KG1 (cell line): ENCODE measurements around the gene MED15.

Source experiments
- DNase-seq: peaks from one replicate; lab custom pipeline; 2025; lab: John Stamatoyannopoulos, UW

MED15 gene

DNA sequence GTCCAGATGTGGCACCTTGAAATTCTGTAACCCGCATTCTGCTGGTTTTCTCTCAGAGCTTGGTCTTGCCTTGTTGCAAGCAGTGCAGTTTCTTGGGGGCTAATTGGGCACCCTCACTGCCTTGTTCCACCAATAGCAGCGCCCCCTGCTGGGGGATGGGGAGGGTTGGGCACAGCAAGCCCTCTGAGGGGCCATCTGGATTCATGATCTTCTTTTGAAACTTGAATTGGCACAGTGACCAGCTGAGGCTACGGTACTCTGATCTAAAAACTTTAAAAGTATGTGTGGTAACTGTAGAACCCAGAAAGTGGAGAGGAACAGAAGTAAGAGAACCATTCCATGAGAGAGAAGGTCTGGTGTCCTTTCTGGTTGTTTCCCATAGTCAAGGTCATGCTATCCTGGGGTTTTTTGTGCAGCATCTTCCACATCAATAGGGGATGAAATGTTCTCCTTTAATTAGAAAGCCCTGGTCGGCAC lies 64.2 kb downstream of the MED15 start:
- no peak for DNase-seq

DNA sequence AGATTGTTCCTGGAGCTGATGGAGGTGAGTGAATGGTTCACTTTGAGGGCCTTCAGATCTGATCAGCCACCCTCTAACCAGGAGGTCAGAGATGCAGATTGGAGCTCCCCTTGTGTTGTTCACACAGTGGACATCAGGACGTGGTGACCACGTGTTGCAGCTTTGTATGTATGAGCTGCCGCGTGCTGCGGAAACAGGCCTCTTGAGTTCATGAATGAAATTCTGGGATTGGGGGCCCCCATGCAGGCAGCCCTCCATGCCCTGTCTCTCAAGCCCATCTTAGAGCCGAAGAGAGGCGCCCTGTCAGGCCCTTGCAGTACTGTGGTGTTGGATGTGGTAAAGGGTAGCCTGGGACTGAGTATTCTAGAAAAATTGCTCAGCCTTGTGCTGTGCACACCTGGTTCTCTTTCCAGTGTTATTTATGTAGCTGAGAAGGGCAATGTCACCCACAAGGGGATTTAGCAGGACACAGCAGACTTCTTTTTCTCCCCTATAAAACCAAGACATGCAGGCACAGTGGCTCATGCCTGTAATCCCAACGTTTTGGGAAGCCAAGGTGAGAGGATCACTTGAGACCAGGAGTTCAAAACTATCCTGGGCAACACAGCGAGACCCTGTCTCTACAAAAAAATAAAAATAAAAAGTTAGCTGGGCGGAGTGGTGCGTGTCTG lies 64.9 kb downstream of the MED15 start:
- no peak for DNase-seq

DNA sequence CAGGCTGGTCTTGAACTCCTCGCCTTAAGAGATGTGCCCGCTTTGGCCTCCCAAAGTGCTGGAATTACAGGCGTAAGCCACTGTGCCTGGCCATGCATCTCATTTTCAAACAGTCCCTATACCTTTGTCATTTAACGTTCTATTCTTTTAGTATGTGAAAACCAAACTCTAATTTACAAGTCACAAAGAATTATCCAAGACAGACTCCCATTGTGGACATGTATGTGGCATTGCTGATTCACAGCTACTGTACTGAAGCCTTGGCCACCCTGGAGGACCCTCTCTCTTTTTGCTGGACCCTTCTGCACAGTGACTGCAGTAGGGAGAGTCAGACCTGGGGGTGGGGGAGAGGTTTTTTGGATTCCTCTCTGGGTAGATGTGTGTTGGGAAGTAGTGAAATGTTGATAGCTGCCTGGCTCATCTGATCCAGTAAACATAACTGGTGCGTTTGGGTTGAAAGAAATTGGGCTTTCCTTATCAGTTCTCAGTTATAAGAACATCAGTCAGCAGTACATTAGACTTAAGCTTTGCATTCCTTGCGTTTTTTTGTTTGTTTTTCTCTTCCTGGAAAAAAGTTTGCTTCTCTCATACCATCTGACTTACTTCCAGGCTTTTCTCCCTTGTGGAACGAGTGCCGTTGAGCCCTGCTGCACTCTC lies 65.9 kb downstream of the MED15 start:
- DNase-seq = no peak

DNA sequence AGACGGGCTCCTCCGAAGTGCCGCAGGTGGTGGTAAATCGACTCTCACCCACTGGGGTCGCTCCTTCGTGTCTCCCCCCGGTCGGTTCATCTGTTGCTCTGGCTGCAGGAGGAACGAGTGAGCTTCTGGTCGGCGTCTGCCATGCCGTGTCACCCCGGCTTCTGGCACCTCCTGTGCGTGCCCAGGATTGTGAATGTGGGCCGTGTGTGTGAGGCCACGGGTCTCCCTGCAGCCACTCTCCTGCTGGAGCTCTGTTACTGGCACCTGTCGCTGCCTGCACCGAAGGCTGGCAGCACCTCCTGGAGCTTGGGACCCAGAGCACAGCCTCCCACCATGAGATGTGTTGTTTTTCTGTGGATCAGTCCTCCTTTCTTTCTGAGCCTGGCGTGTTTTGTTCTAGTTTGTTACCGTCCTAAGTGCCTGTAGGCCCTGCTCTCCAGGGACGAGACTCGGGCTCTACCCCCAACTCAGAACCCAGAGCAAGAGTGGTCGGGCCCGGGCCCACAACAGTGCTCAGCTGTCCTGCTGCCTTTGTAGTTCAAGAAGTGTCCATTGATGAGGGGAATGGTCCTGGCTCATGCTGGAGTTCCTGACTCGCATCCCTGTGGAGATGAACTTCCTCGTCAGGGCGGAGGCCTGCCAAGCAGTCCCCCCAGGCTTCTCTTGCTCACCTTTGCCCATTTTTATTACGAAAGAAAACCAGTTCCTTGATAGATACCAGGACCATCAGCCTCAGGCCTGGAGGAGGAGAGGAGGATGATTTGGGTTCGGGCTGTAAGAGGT lies 66.6 kb downstream of the MED15 start:
- DNase-seq = no peak

DNA sequence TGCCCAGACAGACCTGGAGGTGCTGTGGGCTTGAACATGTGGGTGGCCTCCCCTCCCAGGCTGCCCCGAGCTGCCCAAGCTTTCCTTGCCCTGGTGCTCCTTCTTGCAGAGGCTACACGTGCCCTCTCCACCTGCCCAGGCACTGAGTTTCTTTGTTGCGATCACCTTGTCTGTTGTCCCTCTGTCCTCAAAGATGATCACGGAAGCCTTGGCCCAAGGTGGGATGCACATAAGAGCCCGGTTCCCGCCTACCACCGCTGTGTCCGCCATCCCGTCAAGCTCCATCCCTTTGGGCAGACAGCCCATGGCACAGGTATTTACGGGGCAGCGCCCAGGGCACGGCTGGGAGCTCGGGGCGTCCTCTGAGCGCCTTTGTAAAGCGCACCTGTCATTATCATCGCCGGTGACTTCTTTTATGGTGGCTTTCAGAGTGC lies 67.5 kb downstream of the MED15 start:
- DNase-seq = no peak

DNA sequence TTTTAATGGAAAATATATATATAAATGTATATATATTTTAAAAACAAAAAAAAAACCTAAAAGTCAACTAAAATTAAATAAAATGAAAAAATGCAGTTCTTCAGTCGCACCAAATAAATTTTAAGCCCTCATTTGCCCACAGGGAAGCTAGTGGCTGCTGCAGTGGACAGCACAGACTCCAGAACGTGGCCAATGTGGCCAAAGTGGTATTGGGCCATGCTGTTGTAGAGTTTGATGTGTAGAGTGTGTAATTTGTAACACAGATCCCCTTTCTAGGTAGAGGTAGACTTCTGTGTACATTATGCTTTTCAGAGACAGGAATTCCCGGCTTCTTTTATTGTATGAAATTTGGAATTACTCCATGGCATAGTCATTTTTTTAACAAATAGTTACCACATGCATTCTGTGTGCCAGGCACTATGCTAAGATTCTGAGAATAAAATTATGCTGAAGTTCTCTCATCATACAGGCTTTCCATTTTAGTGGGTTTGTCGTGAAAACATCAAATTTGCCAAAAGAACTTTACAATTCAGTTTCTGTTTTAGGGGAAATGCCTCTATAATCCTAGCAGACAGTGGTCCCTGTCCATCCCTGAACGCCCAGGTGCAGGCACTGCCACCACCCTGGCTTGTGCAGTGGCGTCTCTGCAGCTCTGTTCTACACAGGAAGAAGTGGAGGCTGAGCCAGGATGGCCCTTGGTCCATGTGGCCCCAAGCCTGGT lies 68.5 kb downstream of the MED15 start:
- no peak for DNase-seq

DNA sequence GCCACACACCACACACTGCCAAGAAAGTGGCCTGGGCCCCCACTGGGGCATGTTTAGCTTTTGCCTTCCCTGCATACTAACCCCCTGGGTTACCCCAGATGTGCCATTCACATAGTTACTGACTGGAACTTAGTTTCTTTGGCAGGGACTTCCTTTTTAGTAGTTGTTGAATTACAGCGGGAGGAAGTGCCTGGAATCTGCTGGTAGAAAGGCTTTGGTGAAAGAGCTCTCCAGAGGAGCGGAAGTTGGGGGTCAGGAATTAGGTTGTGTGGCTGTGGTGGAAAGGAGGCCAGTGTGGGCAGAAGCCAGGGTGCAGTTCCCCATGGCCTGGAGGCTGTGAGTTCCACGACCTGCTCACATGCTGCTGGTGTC lies 69.0 kb downstream of the MED15 start:
- no peak for DNase-seq

DNA sequence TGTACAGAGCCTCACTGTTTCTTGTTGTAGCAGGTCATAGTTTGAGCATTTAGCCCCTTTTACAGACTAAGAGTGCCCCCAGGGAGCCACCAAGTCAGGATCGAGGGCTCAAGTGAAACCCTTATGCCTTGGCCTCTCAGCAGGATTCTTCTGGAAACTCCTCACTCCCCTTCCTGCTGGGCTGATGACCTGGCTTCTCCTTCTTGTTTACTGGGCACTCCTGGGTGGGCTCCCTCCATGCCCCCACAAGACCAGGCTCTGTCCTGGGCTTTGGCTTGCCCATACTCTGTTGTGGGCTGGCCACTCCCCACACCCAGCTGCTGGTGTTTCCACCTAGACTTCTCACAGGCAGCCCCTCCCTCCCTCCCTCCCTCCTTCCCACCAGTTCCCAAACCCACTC lies 69.6 kb downstream of the MED15 start:
- no peak for DNase-seq

DNA sequence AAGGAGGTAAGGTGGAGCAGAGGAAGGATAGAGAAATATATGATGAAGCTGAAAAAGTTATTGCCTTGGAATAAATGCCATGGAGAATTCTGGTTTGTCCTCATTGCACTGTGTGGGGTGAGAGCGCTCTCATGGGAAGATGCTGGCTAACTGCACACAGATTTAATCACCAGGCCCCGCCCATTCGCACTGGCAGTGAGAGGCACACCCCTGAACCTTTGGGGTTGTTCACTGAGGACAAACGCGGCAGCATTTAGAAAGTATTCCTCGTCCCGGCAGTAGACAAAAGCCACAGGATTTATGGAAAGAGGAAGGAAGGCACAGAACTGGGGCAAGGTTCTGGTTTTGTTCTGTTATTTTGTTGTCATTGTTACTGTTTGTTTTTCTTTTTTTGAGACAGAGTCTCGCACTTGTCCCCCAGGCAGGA lies 70.2 kb downstream of the MED15 start:
- DNase-seq = no peak

DNA sequence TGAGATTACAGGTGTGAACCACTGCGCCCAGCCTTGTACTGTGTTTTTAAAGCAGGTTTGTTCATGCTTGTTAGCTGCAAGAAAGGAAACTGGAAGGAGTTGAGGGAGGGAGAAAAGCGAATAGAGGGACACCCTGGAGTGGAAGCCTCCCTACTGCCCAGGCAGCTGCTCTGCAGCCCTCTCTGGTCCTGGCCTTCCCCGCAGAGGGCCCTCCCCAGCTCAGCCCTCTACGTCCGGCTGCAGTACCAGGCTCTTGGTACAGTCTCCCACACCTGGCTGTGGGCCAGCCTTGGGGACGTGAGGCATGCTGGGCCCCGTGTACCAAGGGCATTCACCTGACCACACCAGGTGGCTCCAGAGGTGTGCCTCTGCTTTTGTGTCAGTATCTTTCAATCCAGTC lies 70.8 kb downstream of the MED15 start:
- DNase-seq = no peak

DNA sequence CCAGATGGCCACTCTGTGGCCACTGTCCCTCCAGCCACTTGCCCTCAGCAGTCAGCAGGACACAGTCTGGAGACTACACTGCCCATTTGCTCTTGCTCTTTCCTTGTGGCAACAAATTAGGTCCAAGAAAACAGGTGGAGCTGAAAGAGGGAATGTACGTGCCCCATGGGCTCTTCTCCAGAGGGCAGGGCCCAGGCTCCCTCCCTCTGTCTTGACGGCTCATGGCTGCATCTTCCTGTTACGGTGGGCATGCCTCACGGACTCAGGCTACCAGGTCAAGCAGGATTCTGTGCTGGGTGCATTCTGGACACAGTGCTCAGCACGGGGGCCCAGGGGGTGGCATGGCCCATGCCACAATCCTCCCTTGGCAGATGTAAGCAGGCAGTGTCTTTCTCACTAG lies 71.3 kb downstream of the MED15 start:
- no peak for DNase-seq

DNA sequence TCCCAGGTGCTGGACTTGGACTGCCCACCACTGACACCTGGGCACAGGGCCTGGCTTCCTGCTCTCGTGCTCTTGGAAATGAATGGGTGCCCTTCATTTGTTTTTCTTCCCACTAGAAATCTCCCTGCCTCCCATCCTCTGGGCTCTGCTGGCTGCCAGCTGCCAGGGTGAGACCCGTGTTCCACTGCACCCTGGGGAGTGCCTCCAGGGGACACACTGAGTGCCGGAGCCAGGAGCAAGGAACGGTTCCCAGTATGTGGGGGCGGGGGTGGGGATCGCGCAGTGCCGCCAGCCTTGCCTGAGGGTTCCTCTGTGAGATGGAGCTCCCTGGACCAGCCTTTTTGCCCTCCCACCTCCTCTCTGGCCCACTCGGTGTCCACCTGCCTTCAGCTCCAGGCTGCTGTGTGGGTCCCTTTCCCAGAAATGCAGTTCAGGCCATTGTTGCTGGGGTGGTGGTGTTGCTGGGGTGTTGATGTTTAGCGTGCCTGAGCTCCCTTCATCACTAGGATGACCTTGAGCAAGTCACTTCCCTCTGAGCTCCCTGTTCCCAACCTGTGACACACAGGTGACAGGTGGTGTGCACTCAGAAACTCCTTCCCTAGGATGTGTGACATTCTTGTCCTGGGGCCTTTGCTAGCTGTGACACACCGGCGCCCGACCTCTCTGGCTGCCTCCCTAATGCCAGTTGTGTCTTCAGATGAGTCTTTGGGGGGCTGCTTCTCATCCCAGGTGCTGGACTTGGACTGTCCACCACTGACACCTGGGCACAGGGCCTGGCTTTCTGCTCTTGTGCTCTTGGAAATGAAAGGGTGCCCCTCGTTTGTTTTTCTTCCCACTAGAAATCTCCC lies 72.1 kb downstream of the MED15 start:
- no peak for DNase-seq

DNA sequence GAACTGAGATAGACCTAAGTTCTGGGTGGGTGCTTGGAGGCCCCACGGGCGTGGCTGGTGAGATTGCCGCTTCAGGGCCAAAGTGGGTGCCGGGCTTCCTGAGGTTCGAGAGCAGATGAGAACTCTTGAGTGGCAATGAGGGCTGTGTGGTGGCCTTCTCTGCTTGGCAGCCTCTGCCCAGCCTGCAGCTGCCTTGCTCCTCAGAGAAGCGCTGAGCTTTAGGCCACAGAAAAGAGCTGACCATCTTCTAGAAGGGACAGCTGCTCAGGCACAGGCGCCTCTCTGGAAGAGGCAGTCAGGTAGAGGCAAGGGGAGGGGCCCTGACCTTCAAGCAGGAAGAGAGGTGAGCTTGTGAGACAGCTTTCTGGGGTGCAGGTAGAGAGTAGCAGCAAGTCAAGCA lies 72.8 kb downstream of the MED15 start:
- no peak for DNase-seq

DNA sequence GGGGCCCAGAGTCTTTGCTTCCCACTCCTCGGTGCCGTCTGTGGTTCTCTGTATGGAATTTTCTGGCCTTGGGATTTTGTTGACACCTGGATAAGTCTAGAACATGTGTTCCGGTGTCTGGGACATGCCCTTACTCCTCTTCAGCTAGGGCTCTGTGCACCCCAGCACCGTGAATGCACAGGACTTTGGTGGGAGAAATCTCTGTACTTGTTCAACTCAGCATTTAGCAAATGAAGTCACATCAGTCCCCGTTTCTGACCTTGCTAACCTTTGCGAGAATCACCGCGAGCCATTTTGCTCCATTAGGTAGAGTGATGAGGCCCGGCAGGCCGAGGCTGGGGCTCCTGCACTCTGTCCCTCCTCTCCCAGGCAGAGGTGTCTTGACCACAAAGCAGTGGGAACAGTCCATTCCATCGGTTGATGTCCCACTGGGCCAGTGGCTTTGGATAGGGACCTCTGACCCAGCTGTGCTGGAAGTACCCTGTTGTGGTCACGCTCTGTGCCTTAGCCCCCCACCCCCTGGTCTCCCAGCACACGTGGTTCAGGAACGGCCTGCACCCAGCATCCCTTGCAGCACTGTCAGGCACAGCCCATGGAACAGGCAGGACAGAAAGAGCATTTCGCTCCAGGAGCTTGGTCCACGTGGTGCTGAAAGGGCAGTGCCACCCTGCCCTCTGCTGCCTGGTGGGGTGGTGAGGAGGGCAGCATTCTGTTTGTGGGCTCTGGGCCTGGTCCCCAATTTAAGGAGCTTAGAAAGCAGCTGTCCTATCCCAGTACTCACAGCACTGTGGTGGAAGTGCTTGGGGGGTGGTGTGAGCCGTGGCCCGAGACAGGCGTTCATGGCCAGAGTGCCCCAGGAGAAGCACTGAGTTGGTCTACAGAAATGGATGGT lies 73.4 kb downstream of the MED15 start:
- DNase-seq = no peak

DNA sequence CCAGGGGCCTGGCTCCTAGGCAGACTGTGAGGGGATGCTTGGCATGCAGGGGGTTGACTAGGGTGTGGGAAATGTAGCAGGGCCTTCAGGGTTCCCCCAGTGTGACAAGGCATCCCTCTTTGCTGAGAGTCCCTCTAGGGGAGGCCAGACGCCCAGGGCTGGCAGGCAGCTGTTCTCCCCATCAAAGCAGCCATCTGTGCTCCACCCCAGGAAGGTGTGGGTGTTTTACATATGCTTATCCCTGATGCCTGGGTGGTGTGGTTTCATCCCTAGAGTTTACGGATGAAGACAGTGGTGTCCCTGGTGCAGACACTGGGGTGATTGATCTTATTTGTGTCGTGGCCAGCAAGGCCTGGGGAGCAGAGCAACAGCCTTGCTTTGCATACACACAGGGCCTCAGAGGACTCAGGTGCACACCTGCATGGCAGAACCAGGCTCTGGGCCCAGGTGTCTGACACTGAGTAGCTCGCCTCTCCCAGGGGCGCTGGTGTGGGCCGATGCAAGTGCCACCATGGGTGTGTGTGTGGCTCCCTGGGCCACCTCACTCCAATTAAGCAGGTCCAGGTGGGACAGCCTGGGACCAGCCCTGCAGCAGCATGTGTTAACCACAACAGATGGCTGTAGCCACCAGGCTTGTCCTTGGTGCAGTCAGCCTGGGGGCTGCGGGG lies 74.2 kb downstream of the MED15 start:
- no peak for DNase-seq

DNA sequence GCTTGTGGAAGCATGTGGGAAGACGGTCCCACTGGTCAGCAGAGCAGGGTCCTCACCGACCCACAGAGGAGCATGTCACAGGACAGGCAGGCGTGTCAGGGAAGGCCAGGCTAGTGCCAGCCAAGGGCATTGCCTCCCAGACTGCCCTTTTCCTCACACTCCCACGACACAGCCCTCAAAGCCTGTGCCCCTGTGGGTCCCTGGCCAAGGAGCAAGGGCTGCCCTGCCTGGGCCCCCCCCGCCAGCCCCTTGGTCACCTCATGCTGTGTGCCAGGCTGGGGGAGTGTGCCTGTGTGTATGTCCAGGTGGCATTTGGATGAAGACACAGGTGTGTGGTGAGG lies 74.7 kb downstream of the MED15 start:
- no peak for DNase-seq

DNA sequence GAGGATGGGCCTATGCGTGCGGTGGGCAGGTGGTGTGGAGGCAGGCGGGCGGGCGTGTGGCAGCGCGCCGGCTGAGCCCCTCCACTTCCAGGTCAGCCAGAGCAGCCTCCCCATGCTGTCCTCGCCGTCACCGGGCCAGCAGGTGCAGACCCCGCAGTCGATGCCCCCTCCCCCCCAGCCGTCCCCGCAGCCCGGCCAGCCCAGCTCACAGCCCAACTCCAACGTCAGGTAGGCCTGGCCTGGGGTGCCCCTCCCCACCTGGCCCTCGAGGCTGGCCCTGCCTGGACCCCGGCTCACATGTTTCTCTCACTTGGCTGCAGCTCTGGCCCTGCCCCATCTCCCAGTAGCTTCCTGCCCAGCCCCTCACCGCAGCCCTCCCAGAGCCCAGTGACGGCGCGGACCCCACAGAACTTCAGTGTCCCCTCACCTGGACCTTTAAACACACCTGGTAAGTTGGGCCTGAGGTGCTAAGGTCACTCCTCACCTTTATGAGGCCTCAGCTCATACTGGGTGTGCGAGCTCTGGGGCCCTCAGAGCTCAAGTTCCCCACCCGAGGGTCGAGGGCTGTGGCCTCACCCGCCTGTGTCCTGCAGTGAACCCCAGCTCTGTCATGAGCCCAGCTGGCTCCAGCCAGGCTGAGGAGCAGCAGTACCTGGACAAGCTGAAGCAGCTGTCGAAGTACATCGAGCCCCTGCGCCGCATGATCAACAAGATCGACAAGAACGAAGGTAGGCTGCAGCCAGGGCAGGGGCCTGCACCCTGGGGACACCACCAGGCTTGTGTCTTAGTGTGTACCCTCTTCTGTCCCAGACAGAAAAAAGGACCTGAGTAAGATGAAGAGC lies 75.3 kb downstream of the MED15 start:
- DNase-seq = no peak

DNA sequence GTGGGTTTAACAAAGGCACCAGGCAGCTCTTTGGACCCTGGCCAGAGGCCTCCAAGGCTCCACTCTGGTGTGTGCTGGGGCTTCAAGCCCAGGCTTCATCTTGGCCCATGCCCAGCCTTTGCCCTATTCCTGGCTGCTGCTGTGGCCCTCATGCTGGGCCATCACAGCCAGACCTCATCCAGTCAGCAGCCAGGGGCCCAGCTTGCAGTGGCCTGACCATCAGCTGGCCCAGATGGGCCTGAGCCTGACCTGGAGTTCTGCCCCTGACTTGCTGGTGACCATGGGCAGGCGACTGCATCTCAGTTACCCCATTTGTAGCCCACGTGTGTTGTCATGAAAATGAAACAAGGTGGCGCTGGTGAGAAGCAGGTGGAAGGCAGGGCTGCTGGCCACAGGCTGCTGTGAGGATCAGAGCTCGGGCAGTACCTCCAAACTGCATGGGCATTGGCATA lies 76.1 kb downstream of the MED15 start:
- DNase-seq = no peak
